H54 (cell line): ENCODE data around the gene FBXW5.

Source experiments
- DNase-seq: peaks from one replicate; pipeline ENCODE4 v3.0.0; 2011; ENCODE audit warnings: low spot score, mixed read lengths; ENCODE audit not compliant: insufficient read length
- FAIRE-seq: peaks from 3 replicates; lab custom pipeline; 2011; peaks lifted over from hg19 to GRCh38; lab: Jason Lieb, UNC
- POLR2A ChIP-seq: IDR thresholded peaks from 2 replicates; pipeline ENCODE4 v1.6.1; 2011; ENCODE audit warnings: low read depth, mild to moderate bottlenecking, low read length

FBXW5 gene

DNA sequence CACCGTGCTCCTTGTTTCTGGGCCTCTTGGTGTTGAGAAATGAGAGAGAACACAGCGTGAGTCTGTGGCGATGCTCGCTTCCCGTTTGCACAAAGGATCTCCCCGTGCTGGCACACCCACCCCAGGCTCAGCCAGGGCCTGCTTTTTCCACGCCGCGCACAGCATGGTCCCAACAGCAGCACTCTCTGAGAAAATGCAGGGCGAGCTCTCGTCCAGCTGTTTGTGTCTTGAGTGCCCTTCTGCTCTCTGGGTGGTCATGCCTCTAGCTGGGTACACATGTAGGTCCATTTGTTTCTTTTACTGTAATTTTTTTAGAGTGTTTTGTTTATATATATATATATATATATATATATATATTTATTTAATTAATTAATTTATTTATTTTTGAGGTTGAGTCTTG, 26.6 kb downstream of the FBXW5 start:
- TF ChIP-seq POLR2A: no peak
- DNase-seq (no peak), FAIRE-seq (no peak)

DNA sequence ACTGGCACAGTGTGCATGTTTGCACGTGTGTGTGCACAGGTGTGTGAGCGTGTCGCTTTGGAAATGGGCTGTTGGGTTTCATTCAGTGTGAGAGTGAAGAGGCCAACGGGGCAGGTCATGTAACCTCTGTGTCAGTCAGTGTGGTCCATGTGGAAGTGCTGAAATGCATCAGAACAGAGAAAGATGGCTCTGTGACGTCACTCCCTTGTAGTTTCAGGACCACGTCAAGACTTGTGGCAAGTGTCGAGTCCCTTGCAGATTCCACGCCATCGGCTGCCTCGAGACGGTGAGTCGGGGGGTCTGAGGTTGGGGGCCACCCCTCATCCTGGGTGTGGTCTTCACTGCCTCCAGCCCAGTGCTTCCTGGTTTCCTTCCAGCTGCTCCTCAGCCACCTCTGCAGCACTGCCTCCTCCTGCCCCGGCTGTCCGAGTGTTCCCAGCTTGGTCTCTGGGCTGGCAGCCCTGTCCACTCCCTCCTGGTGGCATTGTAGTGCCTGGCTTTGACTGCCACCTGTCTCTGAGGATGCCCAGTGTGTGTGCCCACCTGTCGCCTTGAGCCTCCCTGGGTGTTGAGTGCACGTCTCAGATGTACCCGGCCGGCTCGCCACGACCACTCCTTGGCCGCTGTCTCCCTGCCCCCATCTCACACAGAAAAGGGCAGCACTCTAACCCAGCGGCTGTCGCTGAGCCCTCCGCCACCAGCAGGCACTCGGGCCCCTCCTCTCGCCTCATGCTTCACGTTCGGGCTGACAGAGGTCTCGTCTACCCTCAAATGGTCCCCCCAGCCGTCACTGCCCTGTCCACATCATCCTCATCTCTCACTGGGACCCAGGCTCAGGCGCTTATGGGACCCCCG, 28.0 kb downstream of the FBXW5 start:
- no peak for FAIRE-seq
- TF ChIP-seq POLR2A: no peak

DNA sequence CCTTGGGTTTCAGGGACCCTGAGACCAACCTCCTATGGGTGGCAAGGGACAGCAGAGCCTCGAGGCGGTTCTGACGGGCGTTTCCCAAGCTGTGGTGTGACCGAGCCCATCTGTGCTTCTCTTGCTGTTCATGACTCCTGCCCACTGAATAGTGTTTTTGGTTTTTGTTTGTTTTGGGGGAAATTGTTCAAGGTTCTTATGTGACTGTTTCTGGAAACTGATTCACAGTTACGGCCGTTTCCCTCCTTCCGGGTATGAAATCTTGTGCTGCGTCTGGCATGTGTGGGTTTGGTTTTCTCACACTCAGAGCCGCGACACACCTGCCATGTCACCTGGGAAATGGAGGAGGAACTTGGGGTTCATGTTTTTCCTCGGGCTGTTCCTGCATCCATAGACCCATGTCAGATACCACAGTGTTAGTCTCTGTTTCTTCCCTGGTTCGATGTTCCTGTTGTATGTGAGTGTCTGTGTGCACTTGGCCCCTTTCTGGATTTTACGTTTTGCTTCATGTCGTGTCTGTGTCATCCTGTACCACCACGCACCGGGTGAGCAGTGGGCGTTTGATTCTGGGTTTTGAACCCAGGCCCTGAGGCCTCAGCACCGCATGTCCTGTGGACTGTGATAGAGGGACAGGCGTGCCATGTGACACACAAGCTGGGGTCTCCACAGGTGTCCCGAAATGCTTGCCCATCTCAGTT, 28.8 kb downstream of the FBXW5 start:
- no peak for DNase-seq
- FAIRE-seq: no peak
- TF ChIP-seq POLR2A: no peak

More for the DNA sequence above, 28.0 kb downstream of the FBXW5 start:
- DNase-seq: no peak

DNA sequence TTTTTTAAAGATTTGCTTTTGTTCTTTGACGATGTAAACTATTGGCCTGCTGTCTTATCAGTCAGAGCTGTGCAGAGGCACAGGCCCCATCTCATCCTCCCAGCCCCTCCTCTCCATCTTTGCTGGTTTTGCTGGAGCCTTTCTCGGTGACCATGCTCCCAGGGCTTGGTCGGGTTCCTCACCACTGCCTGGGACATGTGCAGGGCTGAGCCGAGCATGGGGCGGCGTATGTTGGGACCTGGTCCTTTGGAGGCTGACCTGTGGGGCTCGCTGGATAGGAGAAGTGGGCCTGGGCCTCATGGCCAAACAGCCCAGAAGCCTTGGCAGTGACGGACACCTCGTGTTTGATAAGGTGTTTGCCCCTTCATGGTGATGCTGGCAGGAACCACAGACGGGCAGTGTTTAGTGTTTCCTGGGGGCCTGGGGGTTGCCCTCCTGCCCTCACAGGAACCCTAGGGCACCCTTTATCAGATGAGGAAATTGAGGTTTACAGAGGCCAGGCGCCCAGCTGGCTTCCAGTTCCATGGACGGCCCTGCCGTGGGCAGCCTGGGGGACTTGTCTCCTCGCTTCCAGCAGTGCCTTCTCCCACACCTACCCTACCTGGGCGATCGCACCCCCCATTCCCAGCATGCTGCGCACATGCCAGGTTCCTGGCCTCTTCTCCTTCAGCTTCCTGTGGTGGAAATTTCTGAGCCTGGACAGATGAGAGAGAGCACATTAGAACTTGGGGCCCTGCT, 30.7 kb downstream of the FBXW5 start:
- no peak for FAIRE-seq
- TF ChIP-seq POLR2A: no peak
- DNase-seq: no peak

DNA sequence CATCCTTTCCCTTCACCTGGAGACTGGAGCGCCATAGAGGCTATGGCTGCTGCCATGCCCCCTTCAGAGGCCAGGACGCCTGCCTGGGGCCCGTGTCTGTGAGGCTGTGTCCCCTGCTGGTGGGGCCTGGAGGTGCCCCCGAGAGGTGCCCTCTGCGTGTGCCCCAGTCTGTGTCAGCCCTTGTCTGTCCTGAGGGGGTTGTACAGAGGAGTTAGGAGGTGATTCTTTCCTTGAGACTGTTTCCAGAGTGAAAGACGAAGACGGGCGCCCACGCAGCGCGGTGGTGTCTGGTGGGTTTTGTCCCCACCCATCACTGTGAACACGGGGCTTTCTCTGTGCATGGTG, 33.7 kb downstream of the FBXW5 start:
- FAIRE-seq: no peak
- DNase-seq: no peak
- no peak for TF ChIP-seq POLR2A

DNA sequence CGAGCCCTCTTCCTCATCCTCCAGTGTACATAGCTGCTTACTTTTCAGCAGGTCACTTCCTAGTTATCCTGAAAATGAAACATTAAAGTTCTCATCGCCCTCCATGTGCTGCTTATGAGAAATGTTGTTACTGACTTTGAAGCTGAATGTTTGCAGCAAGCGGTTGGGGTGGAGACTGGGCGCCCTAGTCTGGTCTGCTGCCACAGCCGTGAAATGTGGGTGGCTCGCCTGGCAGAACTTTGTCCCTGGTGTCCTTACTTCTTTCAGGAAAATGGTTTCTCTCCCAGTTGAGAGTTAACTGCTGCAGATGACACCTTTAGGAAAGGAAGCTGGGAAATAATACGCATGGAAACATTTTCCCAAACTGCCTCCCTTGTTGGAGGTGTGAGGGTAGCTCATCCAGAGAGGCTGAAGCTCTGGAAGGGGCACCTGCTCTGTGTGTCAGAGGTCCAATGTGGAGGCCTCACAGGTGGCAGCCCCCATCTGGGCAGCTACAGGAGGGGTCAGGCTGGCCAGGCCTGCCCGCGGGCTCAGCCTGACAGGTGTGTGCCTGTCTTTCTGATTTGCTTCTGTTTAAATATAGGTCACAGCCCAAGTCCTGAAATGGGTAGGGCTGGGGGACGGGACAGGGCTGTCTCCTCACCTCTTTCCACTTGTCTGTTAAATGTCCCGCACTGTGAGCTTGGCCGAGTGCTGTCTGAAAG, 34.2 kb downstream of the FBXW5 start:
- FAIRE-seq (no peak), DNase-seq (no peak)
- TF ChIP-seq POLR2A: no peak

DNA sequence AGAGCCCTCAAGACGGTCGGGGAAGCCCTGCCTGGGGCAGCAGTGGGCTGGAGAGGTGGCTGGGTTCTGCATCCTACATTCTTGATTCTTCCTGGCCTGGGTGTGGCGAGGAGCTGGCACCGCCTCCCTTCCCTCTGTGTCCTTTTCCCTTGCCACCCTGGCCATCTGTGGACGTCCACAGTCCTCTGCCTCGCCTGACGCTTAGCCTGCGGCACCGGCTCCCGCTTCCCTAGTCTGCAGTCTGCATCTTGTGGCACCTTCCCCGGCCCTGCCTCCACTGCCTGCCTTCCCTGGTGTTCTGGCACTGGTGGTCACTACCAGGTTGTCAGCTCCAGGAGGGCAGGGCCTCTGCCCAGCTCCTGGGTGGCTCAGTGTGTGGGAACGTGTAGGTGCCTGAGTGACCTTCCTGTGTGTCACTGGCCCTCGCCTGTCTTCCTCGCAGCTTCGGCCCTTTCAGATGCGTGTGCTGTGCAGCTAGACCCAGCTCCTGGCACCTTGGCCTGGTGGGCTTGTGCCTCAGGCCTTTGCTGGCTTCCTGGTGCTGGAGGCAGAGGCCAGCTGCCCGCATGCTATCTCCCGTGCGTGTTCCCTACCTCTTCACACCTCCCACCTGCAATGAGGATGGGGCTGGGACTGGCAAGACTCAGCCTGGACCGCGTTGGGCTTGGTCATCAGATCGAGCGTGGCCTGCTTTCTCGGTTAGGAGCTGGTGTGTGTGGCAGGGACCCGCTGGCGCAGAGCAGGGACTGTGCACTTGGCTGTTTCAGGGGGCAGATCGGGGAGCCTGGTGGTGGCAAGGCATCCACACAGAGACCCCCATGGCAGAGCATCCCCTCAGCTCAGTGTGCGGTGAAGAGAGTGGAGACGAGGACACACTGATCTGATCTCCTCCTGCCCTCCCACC, 37.3 kb downstream of the FBXW5 start:
- no peak for TF ChIP-seq POLR2A
- no peak for FAIRE-seq
- no peak for DNase-seq

DNA sequence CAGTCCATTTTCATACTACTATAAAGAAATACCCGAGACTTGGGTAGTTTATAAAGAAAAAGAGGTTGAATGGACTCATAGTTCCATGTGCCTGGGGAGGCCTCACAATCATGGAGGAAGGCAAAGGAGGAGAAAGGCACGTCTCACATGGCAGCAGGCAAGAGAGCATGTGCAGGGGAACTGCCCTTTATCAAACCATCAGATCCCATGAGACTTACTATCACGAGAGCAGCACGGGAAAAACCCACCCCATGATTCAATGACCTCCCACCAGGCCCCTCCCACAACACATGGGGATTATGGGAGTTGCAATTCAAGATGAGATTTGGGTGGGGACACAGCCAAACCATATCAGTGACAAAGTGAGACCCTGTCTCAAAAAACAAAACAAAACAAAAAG, 38.3 kb downstream of the FBXW5 start:
- no peak for TF ChIP-seq POLR2A
- FAIRE-seq: no peak
- no peak for DNase-seq

DNA sequence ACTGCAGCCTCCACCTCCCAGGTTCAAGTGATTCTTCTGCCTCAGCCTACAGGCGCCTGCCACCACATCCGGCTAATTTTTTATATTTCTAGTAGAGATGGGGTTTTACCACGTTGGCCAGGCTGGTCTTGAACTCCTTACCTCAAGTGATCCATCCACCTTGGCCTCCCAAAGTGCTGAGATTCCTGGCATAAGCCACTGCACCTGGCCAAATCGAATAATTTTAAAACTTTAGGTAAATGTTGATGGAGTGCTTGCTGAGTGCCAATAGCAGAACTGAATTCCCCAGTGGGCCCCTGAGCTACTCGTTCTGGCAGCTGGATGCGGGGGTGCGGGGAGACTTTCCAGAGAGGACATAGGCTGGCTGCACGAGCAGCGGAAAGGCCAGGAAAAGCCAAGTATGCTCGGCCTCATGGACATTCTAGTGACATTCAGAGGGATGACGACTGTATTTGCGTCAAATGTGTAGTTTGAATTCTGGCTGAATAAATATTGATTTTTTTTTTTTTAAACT, 41.4 kb downstream of the FBXW5 start:
- DNase-seq (no peak), FAIRE-seq (no peak)
- no peak for TF ChIP-seq POLR2A

DNA sequence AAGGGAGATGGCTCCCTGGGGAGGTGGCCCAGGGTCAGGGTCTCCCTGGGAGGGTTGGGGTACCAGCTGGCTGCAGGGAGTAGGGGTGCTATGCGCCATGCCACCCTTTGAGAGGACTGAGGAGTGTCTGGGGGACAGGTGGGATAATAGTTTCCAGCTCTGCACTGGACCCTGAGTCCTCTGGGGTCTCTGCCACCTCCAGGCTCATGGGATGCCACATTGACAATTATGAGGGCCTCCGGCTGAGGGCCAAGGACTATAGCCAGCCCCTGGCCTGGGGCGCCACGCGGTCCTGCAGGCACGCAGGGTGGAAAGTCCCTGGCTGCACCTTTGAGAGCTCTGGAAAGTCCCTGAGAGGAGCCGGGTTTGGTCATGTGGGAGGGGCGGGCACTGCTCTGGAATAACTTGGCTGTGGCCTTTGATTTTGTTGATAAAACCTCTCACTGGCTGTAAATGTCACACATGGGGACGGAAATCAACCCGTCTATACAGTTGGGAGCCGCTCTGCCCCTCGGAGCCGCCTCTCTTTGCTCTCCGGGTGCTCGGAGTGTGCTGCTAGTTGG, 42.2 kb downstream of the FBXW5 start:
- peak; percentile 24 for TF ChIP-seq POLR2A
- FAIRE-seq (peak; percentile 6), DNase-seq (peak; percentile 95)

DNA sequence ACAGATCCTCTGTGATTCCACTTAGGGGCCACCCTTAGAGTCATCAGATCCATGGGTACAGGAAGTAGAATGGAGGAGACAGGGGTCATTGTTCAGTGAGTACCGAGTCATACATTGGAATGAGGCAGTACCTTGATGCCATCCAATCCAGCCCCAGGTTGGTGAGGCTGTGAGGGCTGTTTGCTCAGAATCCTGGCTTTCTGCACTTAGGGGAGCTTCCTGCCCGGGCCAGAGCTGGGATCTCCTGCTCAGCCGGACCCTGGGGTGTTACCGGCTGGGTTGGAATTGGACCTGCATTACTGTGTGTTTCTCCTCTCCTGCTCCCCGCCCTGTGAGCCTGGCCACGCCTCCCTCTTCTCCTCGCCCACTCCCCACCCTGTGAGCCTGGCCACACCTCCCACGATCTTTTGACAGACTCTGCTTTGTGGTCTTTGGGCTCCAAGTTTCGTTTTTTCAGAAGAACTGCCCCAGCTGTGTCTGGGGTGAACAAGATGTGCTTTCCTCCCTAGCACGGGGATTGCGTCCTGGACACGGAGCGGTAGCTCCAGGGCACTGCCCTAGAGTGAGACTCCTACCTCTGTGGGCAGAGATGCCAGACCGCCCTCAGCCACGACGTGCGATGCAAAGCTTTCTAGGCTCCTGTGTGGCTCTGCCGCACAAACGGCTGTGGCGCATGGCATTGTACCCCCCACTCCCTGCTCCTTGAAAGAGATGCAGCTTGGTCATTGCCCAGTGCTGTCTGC, 42.9 kb downstream of the FBXW5 start:
- DNase-seq (peak; percentile 100), FAIRE-seq (peak; percentile 88)
- no peak for TF ChIP-seq POLR2A

DNA sequence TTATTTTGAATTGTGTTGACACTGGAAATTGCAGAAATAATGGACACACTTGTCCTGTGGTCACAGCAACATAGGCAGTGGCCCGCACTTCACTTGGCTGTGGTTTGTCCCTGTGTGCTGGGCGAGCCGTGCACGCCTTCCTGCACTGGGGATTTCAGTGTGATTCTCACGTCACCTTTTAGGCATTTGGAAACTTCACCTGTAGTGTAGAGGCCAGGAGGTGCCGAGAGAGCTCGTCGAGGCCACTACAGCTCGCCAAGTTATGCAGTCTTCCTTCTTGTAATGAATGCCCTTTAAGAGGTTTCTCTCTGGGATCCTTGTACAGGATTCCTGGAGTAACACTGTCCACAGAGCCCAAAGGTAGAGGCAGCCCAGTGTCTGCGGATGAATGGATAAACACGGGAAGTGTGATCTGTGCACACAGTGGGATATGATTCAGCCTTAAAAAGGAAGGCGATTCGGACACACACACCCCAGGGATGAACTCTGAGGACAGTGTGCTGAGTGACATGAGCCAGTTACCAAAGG, 43.5 kb downstream of the FBXW5 start:
- TF ChIP-seq POLR2A: no peak
- DNase-seq: no peak
- FAIRE-seq: no peak
